Right lobe of liver (tissue), 6 donors: ENCODE results near the gene IL18BP. TPM values are rescaled to one million over a fixed set of nuclear protein-coding genes. Genes with fewer than 3 reads are reported as not detected.

Experiments used
- ATAC-seq, 4 donors: fragments of 200-7000 bp; cut with Tn5 transposase; one replicate each; pipeline ENCODE4 v1.9.1; 2020; ENCODE audit warnings: mild to moderate bottlenecking in 4 of 4, moderate library complexity in 4 of 4
- DNase-seq, 3 donors: peaks; one replicate each; pipeline ENCODE4 v3.0.0-alpha.2; 2020
- H3K27ac ChIP-seq, 3 donors: fragments of 200-600 bp; one replicate each; pipeline ENCODE4 v1.8.0; 2022
- H3K27me3 ChIP-seq, 2 donors: fragments of 200-600 bp; one replicate each; pipeline ENCODE4 v1.8.0; 2022
- H3K36me3 ChIP-seq, 4 donors: fragments of 200-600 bp; sonication (generic) in 1 of 4; one replicate each; pipeline versions ENCODE4 v1.5.1 to v1.8.0; 2017 to 2022; ENCODE audit warnings: control low read depth in 1 of 4
- H3K4me1 ChIP-seq, 4 donors: fragments of 200-600 bp; sonication (generic) in 1 of 4; one replicate each; pipeline versions ENCODE4 v1.5.1 to v1.8.0; 2017 to 2022; ENCODE audit warnings: control low read depth in 1 of 4
- H3K4me3 ChIP-seq, 3 donors: fragments of 200-600 bp; one replicate each; pipeline ENCODE4 v1.8.0; 2022
- H3K9me3 ChIP-seq, 4 donors: fragments of 200-600 bp; sonication (generic) in 1 of 4; one replicate each; pipeline versions ENCODE4 v1.5.1 to v1.8.0; 2017 to 2022; ENCODE audit warnings: control low read depth in 1 of 4
- POLR2A ChIP-seq: fragments of 450-650 bp; IDR thresholded peaks from one replicate; pipeline ENCODE4 v1.6.1; 2017; ENCODE audit warnings: antibody characterized with exemption, mild to moderate bottlenecking
- WGBS: methylation state at CpG from one replicate; pipeline ENCODE4 v1.1.6; 2018; ENCODE audit warnings: low coverage, low lambda C conversion rate; ENCODE audit not compliant: insufficient coverage; ENCODE audit errors: missing lambda C conversion rate; 5-methylcytosine and 5-hydroxymethylcytosine counted together
- intact Hi-C, 2 donors: fragments of 100-400 bp; cut with DNase I; formaldehyde crosslinking; loops; one replicate each; pipeline versions ENCODE4 v1.11.2 to v1.14.1; 2022
- total RNA-seq, 6 experiments: library from RNA; depleted of rRNA in 2 of 6; stranded (reverse); fragments of >200 nt in 2 of 6; fragmentation: NEBNext Ultra II Directional in 3 of 6; extraction: Animal tissue kit (Norgen Biotek cat#: 25700) in 3 of 6; gene quantifications; one replicate each; pipeline versions ENCODE4 v1.1.0 to v1.2.4, GENCODE V29; 2016 to 2023
- TF ChIP-seq, protein P1 (sequence below), 4 donors: fragments of 200-600 bp in 3 of 4; fragments of 450-650 bp in 1 of 4; IDR thresholded peaks; one replicate each; pipeline versions ENCODE4 v1.5.1 to v1.8.0; 2016 to 2022; ENCODE audit warnings: antibody characterized with exemption in 4 of 4, mild to moderate bottlenecking in 2 of 4
- donor health status: DM: no; HTN: yes; CAD: no.
- donor health status: DM: no; HTN: no; CAD: no.
- donor health status: DM: no; HTN: no; CAD: no.
- donor health status: DM: no; HTN: yes; CAD: no.
- donor health status: DM: no; HTN: yes; CAD: no.

Gene IL18BP
- total RNA-seq, 6 experiments from 2014 or later: 2.2 to 13.0 (median 3.7) TPM

DNA sequence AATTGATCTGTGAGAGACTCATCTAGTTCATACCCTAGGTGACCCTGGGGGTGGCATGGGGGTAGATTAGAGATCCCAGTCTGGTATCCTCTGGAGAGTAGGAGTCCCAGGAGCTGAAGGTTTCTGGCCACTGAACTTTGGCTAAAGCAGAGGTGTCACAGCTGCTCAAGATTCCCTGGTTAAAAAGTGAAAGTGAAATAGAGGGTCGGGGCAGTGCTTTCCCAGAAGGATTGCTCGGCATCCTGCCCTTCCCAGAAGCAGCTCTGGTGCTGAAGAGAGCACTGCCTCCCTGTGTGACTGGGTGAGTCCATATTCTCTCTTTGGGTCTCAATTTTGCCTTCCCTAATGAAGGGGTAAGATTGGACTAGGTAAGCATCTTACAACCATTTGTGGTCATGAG, 653 bp downstream of the IL18BP start:
- Histone ChIP-seq H3K27me3 (no peaks in the 10 kb centered on the region), H3K4me1 (peaks cover 0 to 16% (median 0%) of the 10 kb centered on the region in 4 donors), H3K36me3 (peaks cover 0 to 26% (median 5%) of the 10 kb centered on the region in 4 donors), H3K9me3 (no peaks in the 10 kb centered on the region), H3K4me3 (peak overlapping the region; percentile 20 to 33 (median 28)), H3K27ac (peak overlapping the region; percentile 36 to 76 (median 62))
- ATAC-seq (peak; percentile 53 to 80 (median 63)), DNase-seq (peak in 1 of 3 donors; percentile 58)
- no peak for TF ChIP-seq POLR2A
- TF ChIP-seq, protein P1, sequence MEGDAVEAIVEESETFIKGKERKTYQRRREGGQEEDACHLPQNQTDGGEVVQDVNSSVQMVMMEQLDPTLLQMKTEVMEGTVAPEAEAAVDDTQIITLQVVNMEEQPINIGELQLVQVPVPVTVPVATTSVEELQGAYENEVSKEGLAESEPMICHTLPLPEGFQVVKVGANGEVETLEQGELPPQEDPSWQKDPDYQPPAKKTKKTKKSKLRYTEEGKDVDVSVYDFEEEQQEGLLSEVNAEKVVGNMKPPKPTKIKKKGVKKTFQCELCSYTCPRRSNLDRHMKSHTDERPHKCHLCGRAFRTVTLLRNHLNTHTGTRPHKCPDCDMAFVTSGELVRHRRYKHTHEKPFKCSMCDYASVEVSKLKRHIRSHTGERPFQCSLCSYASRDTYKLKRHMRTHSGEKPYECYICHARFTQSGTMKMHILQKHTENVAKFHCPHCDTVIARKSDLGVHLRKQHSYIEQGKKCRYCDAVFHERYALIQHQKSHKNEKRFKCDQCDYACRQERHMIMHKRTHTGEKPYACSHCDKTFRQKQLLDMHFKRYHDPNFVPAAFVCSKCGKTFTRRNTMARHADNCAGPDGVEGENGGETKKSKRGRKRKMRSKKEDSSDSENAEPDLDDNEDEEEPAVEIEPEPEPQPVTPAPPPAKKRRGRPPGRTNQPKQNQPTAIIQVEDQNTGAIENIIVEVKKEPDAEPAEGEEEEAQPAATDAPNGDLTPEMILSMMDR (IDR thresholded peaks at IDR 0.05): no peak
- intact Hi-C loops: no loop called here
- WGBS: 0% methylated on average over 2 of the region's 2 CpGs

GRCh38 chr11:71999798-72000197, 1.1 kb downstream of the IL18BP start:
- peak overlapping the region in 1 of 3 donors; percentile 33 for H3K4me3 ChIP-seq
- ATAC-seq (peak in 2 of 4 donors; percentile 4 to 8), DNase-seq (no peak)
- intact Hi-C loops: no loop called here
- peaks cover 0 to 16% (median 0%) of the 10 kb centered on the region in 4 donors for H3K4me1 ChIP-seq
- no peaks in the 10 kb centered on the region for H3K27me3 ChIP-seq
- no peaks in the 10 kb centered on the region for H3K9me3 ChIP-seq
- TF ChIP-seq POLR2A: no peak
- TF ChIP-seq, protein P1 (IDR thresholded peaks at IDR 0.05): no peak
- H3K27ac ChIP-seq: peak overlapping the region; percentile 36 to 76 (median 62)
- WGBS: 49% methylated on average over 3 of the region's 8 CpGs
- peaks cover 0 to 30% (median 8%) of the 10 kb centered on the region in 4 donors for H3K36me3 ChIP-seq

DNA sequence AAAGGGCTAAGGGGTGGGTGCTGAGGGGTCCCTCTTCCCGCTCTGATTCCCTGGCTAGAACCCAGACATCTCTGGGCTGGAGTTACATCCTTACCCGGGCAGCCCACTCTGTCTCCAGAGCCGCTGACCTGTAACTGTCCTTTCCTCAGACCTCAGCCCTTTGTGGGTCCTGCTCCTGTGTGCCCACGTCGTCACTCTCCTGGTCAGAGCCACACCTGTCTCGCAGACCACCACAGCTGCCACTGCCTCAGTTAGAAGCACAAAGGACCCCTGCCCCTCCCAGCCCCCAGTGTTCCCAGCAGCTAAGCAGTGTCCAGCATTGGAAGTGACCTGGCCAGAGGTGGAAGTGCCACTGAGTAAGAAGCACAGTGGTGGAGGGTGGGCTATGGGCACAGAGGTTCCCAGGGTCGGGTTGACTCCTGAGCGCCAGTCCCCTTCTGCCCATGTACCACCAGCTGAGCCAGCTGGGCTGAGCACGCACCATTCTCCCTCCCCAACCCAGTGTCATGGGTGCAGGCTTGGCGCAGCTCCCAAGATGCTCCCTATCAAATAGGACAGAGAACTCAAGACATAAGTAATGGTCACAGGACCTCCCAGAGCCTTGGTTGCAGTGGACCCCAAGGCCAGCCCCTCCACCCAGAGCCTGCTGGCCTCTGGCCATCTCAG, 1.6 kb downstream of the IL18BP start:
- peak overlapping the region in 1 of 3 donors; percentile 33 for H3K4me3 ChIP-seq
- no peaks in the 10 kb centered on the region for H3K9me3 ChIP-seq
- TF ChIP-seq POLR2A: no peak
- TF ChIP-seq, protein P1 (IDR thresholded peaks at IDR 0.05): no peak
- H3K27ac ChIP-seq: peak overlapping the region in 1 of 3 donors; percentile 76
- DNase-seq (no peak), ATAC-seq (no peak)
- H3K27me3 ChIP-seq: no peaks in the 10 kb centered on the region
- 59% methylated on average over 3 of the region's 10 CpGs for WGBS
- intact Hi-C loops: no loop called here
- H3K36me3 ChIP-seq: peaks cover 2 to 35% (median 13%) of the 10 kb centered on the region in 4 donors
- H3K4me1 ChIP-seq: peaks cover 0 to 16% (median 0%) of the 10 kb centered on the region in 4 donors

- intact Hi-C loops: no loop called here
- WGBS: 100% methylated on average over 1 of the region's 11 CpGs
- Histone ChIP-seq H3K9me3 (no peaks in the 10 kb centered on the region), H3K27ac (no peak overlapping the region), H3K27me3 (no peaks in the 10 kb centered on the region), H3K4me3 (no peak overlapping the region), H3K4me1 (peaks cover 0 to 16% (median 0%) of the 10 kb centered on the region in 4 donors), H3K36me3 (peaks cover 8 to 45% (median 19%) of the 10 kb centered on the region in 4 donors)
- DNase-seq: no peak
- TF ChIP-seq POLR2A: no peak
- TF ChIP-seq, protein P1 (IDR thresholded peaks at IDR 0.05): no peak
- ATAC-seq: no peak
Measured at GRCh38 chr11:72001285-72001684, 2.6 kb downstream of the IL18BP start.
